K562 (cell line): ENCODE measurements around the gene SLC6A7. TPM values are rescaled to one million over a fixed set of nuclear protein-coding genes. Genes with fewer than 3 reads are reported as not detected.
A peak's percentile ranks its signal among the peaks of the same experiment; 100 is the strongest.

Source experiments
- ATAC-seq: fragments of 200-7000 bp; cut with Tn5 transposase; 3 replicates; pipeline ENCODE4 v1.9.1; 2020; ENCODE audit warnings: moderate library complexity
- BruUV-seq: library from RNA; stranded (reverse); fragments of 400-500 nt; replicated peaks from 2 replicates; lab custom pipeline; 2021; lab: Mats Ljungman, UMichigan
- CTCF ChIA-PET: fragments of 300-600 bp; formaldehyde crosslinking; extraction: SDS; loops from one replicate; lab custom pipeline; 2021; ENCODE audit warnings: low intra/inter-chr PET ratio; lab: Yijun Ruan, JAX
- POLR2A ChIA-PET: fragments of 300-600, 350-650 bp; sonication (Branson Sonifier 250); formaldehyde crosslinking; extraction: SDS; loops from one replicate; lab custom pipeline; 2021; ENCODE audit warnings: antibody characterized with exemption, inconsistent platforms; lab: Yijun Ruan, JAX
- DNase-seq, 4 experiments: peaks; one replicate each; pipeline versions ENCODE4 v3.0.0 to v3.0.0-alpha.2; 2011 to 2018; ENCODE audit warnings: low spot score in 3 of 4, mixed read lengths in 3 of 4; ENCODE audit errors: extremely low read depth in 1 of 4
- FAIRE-seq: peaks from 2 replicates; lab custom pipeline; 2011; peaks lifted over from hg19 to GRCh38; lab: Jason Lieb, UNC
- H2AFZ ChIP-seq: 2 replicates; pipeline ENCODE4 v1.6.0; 2011; ENCODE audit warnings: low read depth, low read length, control low read depth, inconsistent platforms
- H3K27ac ChIP-seq: fragments of 200-600 bp; 3 replicates; pipeline ENCODE4 v1.8.0; 2011; ENCODE audit warnings: low read depth, mild to moderate bottlenecking, control low read depth, inconsistent platforms, low read length, moderate library complexity, mixed read lengths; ENCODE audit errors: extremely low read depth
- H3K27me3 ChIP-seq, 2 experiments: fragments of 300-600 bp in 1 of 2; 2 replicates in 1 of 2; 3 replicates in 1 of 2; pipeline versions ENCODE4 v1.6.0 to v1.8.0; 2011; ENCODE audit warnings: inconsistent platforms in 2 of 2, low read length in 2 of 2, mild to moderate bottlenecking in 1 of 2, mixed read lengths in 1 of 2, moderate library complexity in 1 of 2; ENCODE audit not compliant: control insufficient read depth in 2 of 2, insufficient read depth in 2 of 2
- H3K36me3 ChIP-seq: fragments of 300-600 bp; 3 replicates; pipeline ENCODE4 v1.8.0; 2011; ENCODE audit warnings: mild to moderate bottlenecking, low read length, inconsistent platforms; ENCODE audit not compliant: control insufficient read depth, insufficient read depth
- H3K4me1 ChIP-seq, 2 experiments: fragments of 200-600 bp in 1 of 2; replicated peaks in 1 of 2; 2 replicates in 1 of 2; 3 replicates in 1 of 2; pipeline versions ENCODE4 v1.5.1 to v1.8.0; 2011; ENCODE audit warnings: inconsistent platforms in 2 of 2, low read length in 2 of 2, mild to moderate bottlenecking in 1 of 2, mixed read lengths in 1 of 2, moderate library complexity in 1 of 2; ENCODE audit not compliant: control insufficient read depth in 2 of 2, insufficient read depth in 2 of 2
- H3K4me2 ChIP-seq: 2 replicates; pipeline ENCODE4 v1.6.1; 2011; ENCODE audit warnings: low read length, control low read depth, inconsistent platforms, mixed read lengths; ENCODE audit not compliant: insufficient read depth
- H3K4me3 ChIP-seq: fragments of 200-600 bp; sonication (generic), shearing (Covaris generic); 2 replicates; pipeline ENCODE4 v1.5.1; 2016; ENCODE audit warnings: control low read depth, inconsistent platforms
- H3K79me2 ChIP-seq: fragments of 200-600 bp; 3 replicates; pipeline ENCODE4 v1.8.0; 2011; ENCODE audit warnings: low read length, inconsistent platforms; ENCODE audit not compliant: control insufficient read depth, insufficient read depth
- H3K9ac ChIP-seq, 2 experiments: 2 replicates each; pipeline versions ENCODE4 v1.6.0 to v1.6.1; 2011; ENCODE audit warnings: low read depth in 2 of 2, low read length in 2 of 2, control low read depth in 1 of 2, inconsistent platforms in 1 of 2, mild to moderate bottlenecking in 1 of 2, mixed read lengths in 1 of 2; ENCODE audit not compliant: insufficient read depth in 1 of 2
- H3K9me1 ChIP-seq: one replicate; pipeline ENCODE4 v1.6.0; 2011; ENCODE audit warnings: inconsistent platforms, mild to moderate bottlenecking, low read length, moderate library complexity; ENCODE audit not compliant: control insufficient read depth, insufficient read depth
- H3K9me3 ChIP-seq: replicated peaks from 2 replicates; pipeline ENCODE4 v1.5.1; 2011; ENCODE audit warnings: low read depth, low read length, inconsistent platforms; ENCODE audit not compliant: control insufficient read depth, insufficient read depth
- H4K20me1 ChIP-seq: replicated peaks from 2 replicates; pipeline ENCODE4 v1.6.1; 2011; ENCODE audit warnings: low read length, inconsistent platforms, mixed read lengths; ENCODE audit not compliant: control insufficient read depth, insufficient read depth
- CHD1 ChIP-seq: fragments of 200-600 bp; sonication (generic); IDR thresholded peaks from one replicate; pipeline ENCODE4 v1.6.1; 2012; ENCODE audit warnings: mild to moderate bottlenecking, moderate library complexity, low read length, inconsistent platforms
- DACH1 ChIP-seq: fragments of 450-650 bp; IDR thresholded peaks from 2 replicates; pipeline ENCODE4 v1.6.1; 2018; ENCODE audit not compliant: partially characterized antibody
- DMBX1 ChIP-seq: fragments of 250-450 bp; sonication (Bioruptor Pico); IDR thresholded peaks from 2 replicates; pipeline ENCODE4 v1.8.0; 2022; ENCODE audit warnings: inconsistent platforms, mild to moderate bottlenecking, moderate library complexity, borderline replicate concordance
- DNMT1 ChIP-seq: fragments of 450-650 bp; IDR thresholded peaks from 2 replicates; pipeline ENCODE4 v1.6.1; 2016; ENCODE audit warnings: antibody characterized with exemption, mild to moderate bottlenecking
- E2F3 ChIP-seq: fragments of 250-450 bp; sonication (Bioruptor Pico); IDR thresholded peaks from 2 replicates; pipeline ENCODE4 v1.4.0; 2020; ENCODE audit warnings: mild to moderate bottlenecking
- GABPA ChIP-seq: fragments of 200-800 bp; sonication (Bioruptor generic); conservative IDR thresholded peaks from 2 replicates; pipeline ENCODE4 v1.6.1; 2016; ENCODE audit warnings: low read depth, missing genetic modification characterization, missing compliant biosample characterization
- ID3 ChIP-seq, 2 experiments: fragments of 250-450 bp in 1 of 2; fragments of 450-650 bp in 1 of 2; sonication (Bioruptor Pico) in 1 of 2; IDR thresholded peaks; 2 replicates each; pipeline versions ENCODE4 v1.6.1 to v1.8.0; 2016 to 2021; ENCODE audit warnings: mild to moderate bottlenecking in 2 of 2, moderate library complexity in 2 of 2, missing compliant biosample characterization in 1 of 2, missing genetic modification characterization in 1 of 2
- MAZ ChIP-seq, 2 experiments: fragments of 450-650 bp in 1 of 2; sonication (generic) in 1 of 2; formaldehyde crosslinking; IDR thresholded peaks in 1 of 2; conservative IDR thresholded peaks in 1 of 2; 2 replicates each; pipeline versions ENCODE4 v1.4.0 to v1.5.0; 2020; ENCODE audit warnings: mild to moderate bottlenecking in 1 of 2, missing genetic modification reagents in 1 of 2
- NELFE ChIP-seq: IDR thresholded peaks from 2 replicates; pipeline ENCODE4 v1.6.1; 2011; ENCODE audit warnings: mild to moderate bottlenecking; ENCODE audit not compliant: insufficient read depth, insufficient read length
- NR3C1 ChIP-seq: sonication (generic); formaldehyde crosslinking; IDR thresholded peaks from 2 replicates; pipeline ENCODE4 v1.8.1; 2022; ENCODE audit warnings: missing genetic modification reagents
- PHB2 ChIP-seq: fragments of 450-650 bp; IDR thresholded peaks from 2 replicates; pipeline ENCODE4 v1.6.1; 2017; ENCODE audit warnings: low read depth
- RBM39 ChIP-seq: fragments of 200-400 bp; formaldehyde crosslinking; optimal IDR thresholded peaks from 2 replicates; pipeline ENCODE3; 2018; ENCODE audit warnings: low read depth, low read length
- SMAD4 ChIP-seq: fragments of 250-450 bp; sonication (Bioruptor Pico); conservative IDR thresholded peaks from 2 replicates; pipeline ENCODE4 v1.8.0; 2021; ENCODE audit warnings: inconsistent platforms, mild to moderate bottlenecking, moderate library complexity
- SOX6 ChIP-seq: fragments of 450-650 bp; IDR thresholded peaks from 2 replicates; pipeline ENCODE4 v1.6.1; 2014; ENCODE audit warnings: mild to moderate bottlenecking
- SRSF1 ChIP-seq: fragments of 200-400 bp; formaldehyde crosslinking; IDR thresholded peaks from 2 replicates; pipeline ENCODE4 v1.6.1; 2017; ENCODE audit warnings: mild to moderate bottlenecking, low read depth, low read length, moderate library complexity
- TCF3 ChIP-seq: sonication (generic); formaldehyde crosslinking; IDR thresholded peaks from 2 replicates; pipeline ENCODE4 v1.4.0; 2020; ENCODE audit warnings: mild to moderate bottlenecking, missing genetic modification reagents
- ZBTB12 ChIP-seq: fragments of 250-450 bp; sonication (Bioruptor Pico); IDR thresholded peaks from 2 replicates; pipeline ENCODE4 v1.4.0; 2020
- ZBTB17 ChIP-seq: fragments of 450-650 bp; formaldehyde crosslinking; IDR thresholded peaks from 2 replicates; pipeline ENCODE4 v1.4.0; 2020; ENCODE audit warnings: mild to moderate bottlenecking
- ZFX ChIP-seq: sonication (generic); formaldehyde crosslinking; IDR thresholded peaks from 2 replicates; pipeline ENCODE4 v1.8.0; 2022; ENCODE audit warnings: mild to moderate bottlenecking, missing genetic modification reagents, moderate library complexity
- ZNF165 ChIP-seq: fragments of 250-450 bp; sonication (Bioruptor Pico); IDR thresholded peaks from 2 replicates; pipeline ENCODE4 v1.4.0; 2020; ENCODE audit warnings: borderline replicate concordance
- ZNF212 ChIP-seq: fragments of 450-650 bp; formaldehyde crosslinking; IDR thresholded peaks from 2 replicates; pipeline ENCODE4 v1.4.0; 2020; ENCODE audit warnings: mild to moderate bottlenecking
- ZNF444 ChIP-seq: fragments of 250-450 bp; sonication (Bioruptor Pico); IDR thresholded peaks from 2 replicates; pipeline ENCODE4 v1.4.0; 2020; ENCODE audit warnings: mild to moderate bottlenecking, moderate library complexity
- ZNF583 ChIP-seq: fragments of 250-450 bp; sonication (Bioruptor Pico); IDR thresholded peaks from 2 replicates; pipeline ENCODE4 v1.4.0; 2020
- ZNF764 ChIP-seq: fragments of 250-450 bp; sonication (Bioruptor Pico); IDR thresholded peaks from 2 replicates; pipeline ENCODE4 v1.4.0; 2020; ENCODE audit warnings: low read depth, mild to moderate bottlenecking, moderate library complexity
- ZNF766 ChIP-seq: fragments of 200-800 bp; sonication (Bioruptor generic); conservative IDR thresholded peaks from 2 replicates; pipeline ENCODE4 v1.6.1; 2016; ENCODE audit warnings: missing genetic modification characterization, missing compliant biosample characterization
- WGBS: fragments of 100-300 bp; shearing (Covaris generic); methylation state at CpG from one replicate; pipeline ENCODE4 v1.1.6; 2016; ENCODE audit warnings: low coverage, mixed read lengths; ENCODE audit not compliant: insufficient coverage; ENCODE audit errors: missing lambda C conversion rate; 5-methylcytosine and 5-hydroxymethylcytosine counted together
- in situ Hi-C: fragments of 300-500 bp; cut with MboI; formaldehyde crosslinking; loops from 4 replicates; pipeline ENCODE4 v1.15.0; 2018; ENCODE audit warnings: inconsistent platforms, mixed read lengths
- intact Hi-C: fragments of 100-400 bp; cut with micrococcal nuclease; formaldehyde crosslinking; loops from 2 replicates; pipeline ENCODE4 v1.14.2; 2022
- polyA plus RNA-seq, 8 experiments: library from polyadenylated mRNA; depleted of rRNA in 4 of 8; stranded (reverse) in 5 of 8; unstranded in 3 of 8; fragments of >200 nt; fragmentation: Nextera tagmentation in 2 of 8; fragmentation: Illumina TruSeq in 1 of 8; extraction: Ambion mirVana in 2 of 8; extraction: Trizol in 1 of 8; gene quantifications; 2 replicates each; pipeline versions ENCODE4 v1.2.1 to v1.2.3, GENCODE V29; 2011 to 2014; ENCODE audit warnings: inconsistent platforms in 1 of 8, missing spikeins in 1 of 8
- total RNA-seq, 7 experiments: library from RNA; depleted of rRNA in 6 of 7; stranded (reverse); fragments of >200 nt in 6 of 7; fragmentation: Illumina TruSeq in 2 of 7; extraction: Trizol in 2 of 7; gene quantifications; 2 replicates each; pipeline versions ENCODE4 v1.2.1 to v1.2.3, GENCODE V29; 2011 to 2021; ENCODE audit warnings: low replicate concordance in 1 of 7

SLC6A7 gene
- total and polyA plus RNA-seq, 9 of the 15 experiments (the other 6 are each of a cell fraction or from before 2014, with no cell fraction given), result not detected

- Histone ChIP-seq H3K4me2 (no peak overlapping the region; the same call in 1 of the 2 replicates), H3K27me3 (peaks cover 15 to 41% of the 10 kb centered on the region in 2 experiments; a peak in 4 of 5 replicates), H3K9me3 (no peaks in the 10 kb centered on the region), H3K36me3 (no peaks in the 10 kb centered on the region), H3K27ac (no peak overlapping the region), H3K9ac (0 out of 4 replicates have a peak overlapping the region, but pooled peaks of 1 of the 2 experiments have one; percentile 11), H3K79me2 (no peaks in the 10 kb centered on the region), H3K4me3 (no peak overlapping the region), H3K4me1 (peaks cover 22 to 23% of the 10 kb centered on the region in 2 experiments), H4K20me1 (no peaks in the 10 kb centered on the region), H2AFZ (peak overlapping the region; percentile 76), H3K9me1 (no peaks in the 10 kb centered on the region)
- no TSS peak for BruUV-seq
- ATAC-seq (no peak), DNase-seq (peak in 1 of 4 experiments; percentile 29), FAIRE-seq (peak; percentile 15)
- ChIA-PET POLR2A (interaction anchor here (0.5 to 1.2 kb wide), 5 partner anchors 9 to 107 kb away, joined by 3 to 5 read pairs (median 3); no protein-coding TSS in a partner anchor), CTCF (no interaction called here)
- WGBS, result 46% methylated on average over 5 of the region's 5 CpGs
- intact Hi-C loops (no loop called here), in situ Hi-C loops (no loop called here)
- TF ChIP-seq RBM39, result no peak
- TF ChIP-seq SRSF1, result no peak
- no peak for TF ChIP-seq ID3 (CRISPR knock-in tag; IDR thresholded peaks at IDR 0.05)
- no peak for TF ChIP-seq ID3 (tag; IDR thresholded peaks at IDR 0.05)
- TF ChIP-seq ZNF444, result no peak
- TF ChIP-seq PHB2, result no peak
- 0 out of 2 replicates have a peak, but pooled peaks have one; percentile 48 for TF ChIP-seq ZNF165 (CRISPR knock-in tag)
- TF ChIP-seq DACH1, result no peak
- peak; percentile 4; the same call in 1 of the 2 replicates for TF ChIP-seq DMBX1
- no peak for TF ChIP-seq ZBTB12 (CRISPR knock-in tag)
- no peak for TF ChIP-seq DNMT1
- no peak for TF ChIP-seq ZNF764 (CRISPR knock-in tag)
- TF ChIP-seq CHD1, result no peak
- TF ChIP-seq NR3C1 (CRISPR knock-in tag), result no peak
- TF ChIP-seq MAZ (CRISPR knock-in tag; conservative IDR thresholded peaks at IDR 0.05 in 1 of 2, IDR thresholded peaks at IDR 0.05 in 1 of 2), result no peak; a peak in 1 of 4 replicates
- no peak for TF ChIP-seq E2F3 (CRISPR knock-in tag)
- no peak for TF ChIP-seq ZNF212 (CRISPR knock-in tag)
- TF ChIP-seq ZFX (CRISPR knock-in tag), result no peak
- TF ChIP-seq SMAD4 (CRISPR knock-in tag), result no peak
- TF ChIP-seq SOX6, result no peak
- no peak for TF ChIP-seq GABPA (tag)
- no peak for TF ChIP-seq NELFE
- 0 out of 2 replicates have a peak, but pooled peaks have one; percentile 45 for TF ChIP-seq ZNF583 (CRISPR knock-in tag)
- TF ChIP-seq ZNF766 (CRISPR knock-in tag), result 0 out of 2 replicates have a peak, but pooled peaks have one; percentile 24
- no peak for TF ChIP-seq TCF3
- TF ChIP-seq ZBTB17, result peak; percentile 64; the same call in 1 of the 2 replicates
Measured at GRCh38 chr5:150246835-150247234, 57.0 kb downstream of the SLC6A7 start.
